Measurements from ENCODE around the gene CAMSAP1. TPM values are rescaled to one million over a fixed set of nuclear protein-coding genes. Genes with fewer than 3 reads are reported as not detected.

Gene CAMSAP1
- total and polyA plus RNA-seq, 2 donors (not counting 1 experiment from before 2014, with no cell fraction given), result 6.6 to 31.0 TPM

DNA sequence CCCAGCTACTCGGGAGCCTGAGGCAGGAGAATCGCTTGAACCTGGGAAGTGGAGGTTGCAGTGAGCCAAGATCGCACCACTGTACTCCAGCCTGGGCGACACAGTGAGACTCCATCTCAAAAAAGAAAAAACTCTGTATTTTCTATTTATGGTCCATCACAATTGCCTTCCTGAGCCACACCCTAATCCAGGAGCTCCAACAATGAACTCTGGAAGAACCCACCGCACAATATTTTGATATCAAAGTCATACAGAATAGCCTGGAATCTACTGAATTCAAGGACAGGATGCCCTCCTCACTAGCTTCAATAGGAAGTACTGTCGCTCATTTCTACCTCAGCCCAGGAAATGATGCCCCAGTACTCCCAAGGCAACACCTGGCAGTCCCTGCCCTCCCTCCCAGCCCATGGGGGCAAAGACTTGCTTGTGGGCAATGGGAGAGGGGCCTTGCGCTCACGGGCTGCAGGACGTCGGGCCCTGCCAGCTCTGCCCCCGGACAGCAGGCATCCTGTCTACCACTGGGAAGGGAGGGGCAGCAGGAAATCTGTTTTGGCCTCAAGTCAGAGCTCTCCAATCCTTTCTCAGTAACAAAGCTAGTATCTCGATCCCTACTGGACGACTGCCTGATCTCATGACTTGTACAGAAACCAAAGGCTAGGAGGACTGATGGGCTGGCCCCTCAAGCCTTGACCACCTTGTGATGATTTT lies 34.1 kb upstream of the CAMSAP1 start:
- intact Hi-C loops (cut with micrococcal nuclease), result no loop called here
- Histone ChIP-seq H3K9me3 (ENCODE audit: control extremely low read depth in 1 of 3, control insufficient read depth in 2 of 3, insufficient read depth in 1 of 3, low read length in 2 of 3) (peaks cover 0 to 6% (median 0%) of the 10 kb centered on the region in 3 donors), H3K9ac (ENCODE audit: low read length) (no peak overlapping the region), H3K79me2 (ENCODE audit: control insufficient read depth, insufficient read depth, low read length) (no peaks in the 10 kb centered on the region), H3K36me3 (replicated peaks in 1 of 2; ENCODE audit: control extremely low read depth in 1 of 2, control insufficient read depth in 1 of 2, extremely low read depth in 1 of 2, insufficient read depth in 2 of 2, low read length in 1 of 2) (peaks cover 7 to 59% of the 10 kb centered on the region in 2 experiments), H3K27me3 (replicated peaks in 1 of 4; ENCODE audit: control extremely low read depth in 1 of 4, control insufficient read depth in 3 of 4, insufficient read depth in 4 of 4, low read length in 3 of 4) (no peaks in the 10 kb centered on the region), H3K4me2 (replicated peaks; ENCODE audit: low read depth, low read length, poor library complexity, severe bottlenecking) (no peak overlapping the region), H3K27ac (ENCODE audit: low read length in 2 of 2) (no peak overlapping the region), H4K20me1 (ENCODE audit: control insufficient read depth, insufficient read depth, low read length, poor library complexity, severe bottlenecking) (no peaks in the 10 kb centered on the region), H3K4me1 (ENCODE audit: control insufficient read depth in 2 of 2, insufficient read depth in 2 of 2, low read length in 2 of 2) (no peaks in the 10 kb centered on the region), H3K4me3 (ENCODE audit: control extremely low read depth in 1 of 5, extremely low read depth in 1 of 5, insufficient read depth in 1 of 5, low read depth in 2 of 5, low read length in 4 of 5) (no peak overlapping the region), H2AFZ (ENCODE audit: insufficient read depth, low read depth, low read length, poor library complexity, severe bottlenecking) (no peak overlapping the region)
- POLR2A ChIA-PET, result interaction anchor here (0.7 kb wide), 1 partner anchor 51 kb away, joined by 3 read pairs; no protein-coding TSS in a partner anchor
- TF ChIP-seq EZH2 (IDR thresholded peaks at IDR 0.05; ENCODE audit: borderline replicate concordance, insufficient read depth, low read depth, low read length, poor library complexity, severe bottlenecking), result no peak
- TF ChIP-seq, protein P1, sequence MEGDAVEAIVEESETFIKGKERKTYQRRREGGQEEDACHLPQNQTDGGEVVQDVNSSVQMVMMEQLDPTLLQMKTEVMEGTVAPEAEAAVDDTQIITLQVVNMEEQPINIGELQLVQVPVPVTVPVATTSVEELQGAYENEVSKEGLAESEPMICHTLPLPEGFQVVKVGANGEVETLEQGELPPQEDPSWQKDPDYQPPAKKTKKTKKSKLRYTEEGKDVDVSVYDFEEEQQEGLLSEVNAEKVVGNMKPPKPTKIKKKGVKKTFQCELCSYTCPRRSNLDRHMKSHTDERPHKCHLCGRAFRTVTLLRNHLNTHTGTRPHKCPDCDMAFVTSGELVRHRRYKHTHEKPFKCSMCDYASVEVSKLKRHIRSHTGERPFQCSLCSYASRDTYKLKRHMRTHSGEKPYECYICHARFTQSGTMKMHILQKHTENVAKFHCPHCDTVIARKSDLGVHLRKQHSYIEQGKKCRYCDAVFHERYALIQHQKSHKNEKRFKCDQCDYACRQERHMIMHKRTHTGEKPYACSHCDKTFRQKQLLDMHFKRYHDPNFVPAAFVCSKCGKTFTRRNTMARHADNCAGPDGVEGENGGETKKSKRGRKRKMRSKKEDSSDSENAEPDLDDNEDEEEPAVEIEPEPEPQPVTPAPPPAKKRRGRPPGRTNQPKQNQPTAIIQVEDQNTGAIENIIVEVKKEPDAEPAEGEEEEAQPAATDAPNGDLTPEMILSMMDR (IDR thresholded peaks at IDR 0.05), result no peak
- Mint-ChIP-seq H3K4me1 (no peaks in the 10 kb centered on the region), H3K27ac (no peak overlapping the region), H3K4me3 (no peak overlapping the region), H3K27me3 (no peaks in the 10 kb centered on the region), H3K9me3 (ENCODE audit: insufficient read depth) (no peaks in the 10 kb centered on the region)
- WGBS (ENCODE audit: insufficient coverage), result 98% methylated on average over 9 of the region's 13 CpGs
- DNase-seq, result no peak
- ATAC-seq (ENCODE audit: low read depth), result no peak
- CTCF ChIA-PET, result no interaction called here
